Epithelial cell of prostate (primary cell): ENCODE measurements around the gene CGA.
A peak's percentile ranks its signal among the peaks of the same experiment; 100 is the strongest.
"Not testable (repeated sequence)": the region's sequence is repeated elsewhere in the genome, so short reads cannot be mapped to it uniquely, and the experiment has no call there.

Source experiments
- DNase-seq: peaks from one replicate; pipeline ENCODE4 v3.0.0-alpha.2; 2011; ENCODE audit warnings: low read depth, low spot score
- H3K27ac ChIP-seq: fragments of 450-650 bp; 2 replicates; pipeline ENCODE4 v1.5.1; 2017; ENCODE audit warnings: mild to moderate bottlenecking

The CGA gene

DNA sequence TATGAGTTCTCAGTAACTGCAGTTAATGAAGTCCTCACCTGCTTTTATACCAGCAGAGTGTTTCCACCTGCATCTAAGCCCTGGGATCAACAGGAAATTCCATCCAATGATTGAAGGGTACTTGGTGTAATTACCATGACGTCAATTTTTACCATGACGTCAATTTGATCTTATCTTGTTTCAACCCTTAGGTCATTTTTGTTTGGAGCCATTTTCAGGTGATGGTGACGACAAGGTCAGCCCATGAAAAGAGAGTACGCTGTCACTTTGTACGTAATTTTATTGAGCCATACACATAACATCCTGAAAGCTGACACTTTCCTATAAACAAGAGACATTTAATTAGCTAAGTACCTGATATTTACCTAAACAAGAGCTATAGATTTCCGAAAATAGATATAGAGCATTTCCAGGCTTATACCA is at the start of gene CGA:
Gene CGA (minus strand): TSS at position 20 of the 423 bp plus-strand sequence. CDS start 6,906 bp downstream, outside the sequence.
- no peak within 1 kb of the TSS for H3K27ac ChIP-seq
- DNase-seq: no peak

- H3K27ac ChIP-seq: not testable (repeated sequence)
Measured at GRCh38 chr6:87139927-87140326, 45.0 kb upstream of the CGA start.

GRCh38 chr6:87139236-87139635 is 44.3 kb upstream of the CGA start:
- H3K27ac ChIP-seq: no peak overlapping the region
- DNase-seq: no peak

More at GRCh38 chr6:87139927-87140326, 45.0 kb upstream of the CGA start:
- not testable (repeated sequence) for DNase-seq

DNA sequence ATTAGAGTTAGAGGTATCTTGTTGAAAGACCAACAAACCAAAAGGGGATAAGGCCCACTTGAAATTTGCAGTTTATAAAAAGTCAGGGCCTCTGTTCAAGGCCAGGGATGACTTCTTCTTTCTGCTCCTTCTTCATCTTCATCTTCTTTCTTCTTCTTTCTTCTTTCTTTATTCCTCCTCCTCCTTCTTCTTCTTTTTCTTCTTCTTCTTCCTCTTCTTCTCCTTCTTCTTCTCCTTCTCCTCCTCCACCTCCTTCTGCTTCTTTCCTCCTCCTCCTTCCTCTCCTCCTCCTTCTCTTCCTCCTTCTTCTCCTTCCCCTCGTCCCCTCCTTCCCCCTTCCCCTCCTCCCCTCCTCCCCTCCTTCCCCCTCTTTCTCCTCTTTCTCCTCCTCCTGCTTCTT is 42.1 kb upstream of the CGA start:
- no peak overlapping the region for H3K27ac ChIP-seq
- no peak for DNase-seq

DNA sequence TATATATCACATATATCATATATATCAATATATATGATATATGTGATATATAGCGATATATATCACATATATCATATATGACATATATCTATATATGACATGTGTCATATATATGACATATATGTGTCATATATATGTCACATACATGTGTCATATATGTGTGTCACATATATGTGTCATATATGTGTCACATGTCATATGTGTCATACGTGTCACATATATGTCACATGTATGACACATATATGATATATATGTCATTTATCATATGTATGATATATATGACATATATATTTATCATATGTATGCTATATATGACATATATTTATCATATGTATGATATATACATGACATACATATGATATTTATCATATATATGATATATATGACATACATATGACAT is 32.8 kb upstream of the CGA start:
- H3K27ac ChIP-seq: no peak overlapping the region
- DNase-seq: no peak

- DNase-seq: no peak
- H3K27ac ChIP-seq: no peak overlapping the region
Measured at GRCh38 chr6:87126501-87126900, 31.6 kb upstream of the CGA start.

- no peak for DNase-seq
- no peak overlapping the region for H3K27ac ChIP-seq
Measured at GRCh38 chr6:87124074-87124473, 29.2 kb upstream of the CGA start.

DNA sequence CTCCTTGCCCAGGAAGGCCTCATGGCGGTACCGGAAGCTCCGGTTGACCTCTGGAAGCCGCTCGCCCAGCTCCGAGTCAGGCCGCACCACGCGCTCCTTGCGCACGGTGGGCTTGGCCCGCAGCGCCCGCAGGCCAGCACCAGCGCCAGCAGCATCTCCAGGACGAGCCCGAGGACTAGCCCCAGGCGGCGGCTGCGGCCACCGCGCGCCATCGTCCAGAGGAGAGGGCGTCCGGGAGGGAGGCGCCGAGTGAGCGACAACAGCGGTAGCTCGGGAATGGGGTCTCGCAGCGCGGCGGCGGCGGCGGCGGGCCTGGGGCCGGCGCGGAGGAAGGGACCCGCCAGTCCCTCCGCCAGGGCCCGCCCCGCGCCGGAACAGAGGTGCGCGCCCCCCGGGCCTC is 27.6 kb upstream of the CGA start:
- no peak overlapping the region for H3K27ac ChIP-seq
- DNase-seq: no peak

- peak; percentile 61 for DNase-seq
- H3K27ac ChIP-seq: peak overlapping the region; percentile 78
Measured at GRCh38 chr6:87118054-87118453, 23.1 kb upstream of the CGA start.

DNA sequence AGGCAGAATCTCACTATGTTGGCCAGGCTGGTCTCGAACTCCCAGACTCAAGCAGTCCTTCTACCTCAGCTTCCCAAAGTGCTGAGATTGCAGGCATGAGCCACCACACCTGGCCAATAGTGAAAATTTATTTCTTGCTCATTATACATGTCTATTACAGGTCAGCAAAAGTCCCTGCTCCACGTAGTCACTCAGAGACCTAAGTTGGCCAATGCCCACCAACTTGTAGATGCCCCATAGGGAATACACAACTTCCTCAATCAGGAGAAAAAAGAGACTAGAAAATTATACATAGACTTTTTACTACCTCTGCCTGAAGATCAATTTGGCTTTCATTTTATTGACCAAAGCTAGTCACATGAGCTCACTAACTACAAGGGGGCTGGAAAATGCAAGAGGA is 22.0 kb upstream of the CGA start:
- DNase-seq: no peak
- H3K27ac ChIP-seq: no peak overlapping the region

DNA sequence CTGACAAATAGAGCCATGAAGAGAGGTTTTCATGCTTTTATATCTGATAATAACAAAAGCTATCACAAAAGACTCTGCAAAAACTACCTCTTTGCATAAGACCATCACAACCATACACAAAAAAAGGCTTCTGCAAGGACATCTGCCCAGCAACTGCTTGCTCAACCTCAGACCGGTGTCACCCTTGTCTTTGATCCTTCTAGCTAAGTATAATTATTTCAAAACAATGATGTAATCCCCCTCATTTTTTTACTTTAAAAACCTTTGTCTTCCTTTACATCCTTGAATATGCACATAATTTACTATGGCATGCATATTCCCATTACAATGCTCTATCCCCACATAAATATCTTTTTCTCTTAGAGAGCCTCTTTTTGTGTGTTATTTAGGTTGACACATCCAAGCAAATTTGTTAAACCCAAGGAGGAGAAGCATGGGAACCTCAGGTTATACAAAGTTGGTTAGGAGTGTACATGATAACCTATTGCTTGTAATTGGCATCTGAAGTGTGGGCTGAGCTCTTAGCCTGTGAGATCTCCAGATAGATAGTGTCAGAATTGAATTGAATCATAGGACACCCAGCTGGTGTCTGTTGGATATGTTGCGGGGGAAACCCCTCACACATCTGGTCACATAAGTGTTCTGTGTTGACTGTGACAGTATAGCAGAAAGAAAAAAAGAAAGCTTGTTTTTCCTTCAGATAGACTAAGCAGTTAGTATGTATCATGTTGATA is 20.7 kb upstream of the CGA start:
- no peak overlapping the region for H3K27ac ChIP-seq
- no peak for DNase-seq

- DNase-seq: no peak
- H3K27ac ChIP-seq: no peak overlapping the region
Measured at GRCh38 chr6:87110636-87111035, 15.7 kb upstream of the CGA start.

DNA sequence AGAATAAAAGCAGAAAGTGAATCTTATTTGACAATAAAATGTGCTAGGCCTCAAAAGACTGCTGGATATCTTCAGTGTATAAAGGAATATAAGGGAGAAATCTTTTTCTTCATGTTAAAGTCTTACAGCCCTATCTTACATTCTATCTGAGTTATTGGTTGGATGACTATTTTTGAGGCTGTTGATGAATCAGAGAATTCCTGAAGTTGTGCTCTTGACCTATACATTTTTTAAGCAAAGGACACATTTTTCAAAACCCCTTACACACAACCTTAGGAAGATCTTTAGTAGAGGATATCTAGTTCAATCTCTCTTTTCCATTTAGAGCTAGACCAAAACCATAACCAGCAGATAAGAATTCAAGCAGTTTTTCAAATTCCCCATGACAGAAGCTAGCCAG is 10.9 kb upstream of the CGA start:
- no peak overlapping the region for H3K27ac ChIP-seq
- DNase-seq: no peak

DNA sequence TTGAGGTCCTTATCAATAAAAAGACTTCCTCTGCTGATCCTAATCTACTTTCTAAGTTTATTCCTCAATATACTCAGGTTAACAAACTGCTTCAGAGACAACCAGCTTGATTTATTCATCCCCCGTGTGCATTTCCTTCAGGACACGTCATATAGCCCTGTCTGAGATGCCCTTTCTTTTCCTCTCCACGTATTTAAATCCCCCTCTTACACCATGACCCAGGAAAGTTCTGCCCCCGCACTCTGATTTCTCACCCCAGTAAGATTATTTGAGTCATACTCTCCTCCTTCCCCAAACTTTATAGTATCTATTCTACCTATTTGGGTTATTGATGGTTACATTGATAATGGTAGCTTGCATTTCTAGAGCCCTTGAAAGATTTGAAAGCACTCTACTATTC is 9.8 kb upstream of the CGA start:
- DNase-seq: no peak
- no peak overlapping the region for H3K27ac ChIP-seq

DNA sequence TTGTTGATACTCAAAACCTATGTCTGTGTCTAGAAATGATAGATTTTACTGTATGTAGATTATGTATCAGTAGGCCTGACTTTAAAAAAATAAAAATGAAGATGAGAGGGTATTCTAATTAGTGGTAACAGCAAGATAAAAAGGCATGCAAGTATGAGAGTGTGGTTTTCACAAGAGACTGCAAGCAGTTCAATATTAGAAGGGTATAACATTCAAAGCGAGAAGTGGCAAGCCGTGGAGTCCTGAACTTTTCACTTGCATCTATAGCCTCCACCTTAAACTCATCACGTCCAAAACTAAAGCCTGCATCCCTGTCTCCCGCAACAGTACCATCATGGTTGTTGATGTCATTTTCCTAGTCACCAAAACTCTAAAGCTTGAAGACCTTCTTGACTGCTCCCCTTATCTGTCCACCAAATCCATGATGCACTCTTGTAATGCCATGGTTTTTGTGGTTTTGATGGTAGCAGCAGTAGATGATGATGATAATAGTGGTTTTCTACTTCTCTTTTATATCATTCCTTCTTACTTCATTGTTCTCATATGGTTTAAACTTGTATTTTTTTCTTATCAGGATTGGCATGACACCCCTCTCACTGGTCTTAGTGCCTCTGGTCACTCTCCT is 9.2 kb upstream of the CGA start:
- no peak overlapping the region for H3K27ac ChIP-seq
- DNase-seq: no peak

GRCh38 chr6:87102151-87102621 is 7.3 kb upstream of the CGA start:
- H3K27ac ChIP-seq: no peak overlapping the region
- DNase-seq: no peak

DNA sequence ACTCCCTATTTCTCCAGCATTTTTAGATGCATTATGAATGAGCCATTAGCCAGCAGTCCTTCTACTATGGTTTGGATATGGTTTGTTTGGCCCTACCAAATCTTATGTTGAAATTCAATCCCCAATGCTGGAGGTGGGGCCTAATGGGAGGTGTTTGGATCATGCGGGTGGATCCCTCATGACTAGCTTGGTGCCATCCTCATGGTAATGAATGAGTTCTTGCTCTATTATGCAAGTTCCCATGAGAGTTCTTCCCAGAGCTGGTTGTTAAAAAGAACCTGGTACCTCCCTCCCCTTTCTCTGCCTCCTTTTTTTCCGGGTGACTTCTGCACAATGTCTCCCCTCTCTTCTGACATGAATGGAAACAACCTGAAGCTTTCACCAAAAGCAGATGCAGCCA is 6.2 kb upstream of the CGA start:
- no peak overlapping the region for H3K27ac ChIP-seq
- DNase-seq: no peak

- no peak for DNase-seq
- no peak overlapping the region for H3K27ac ChIP-seq
Measured at GRCh38 chr6:87100216-87100615, 5.3 kb upstream of the CGA start.

GRCh38 chr6:87099472-87099871 is 4.6 kb upstream of the CGA start:
- no peak for DNase-seq
- H3K27ac ChIP-seq: no peak overlapping the region

GRCh38 chr6:87094576-87094975 is 330 bp downstream of the CGA start:
- H3K27ac ChIP-seq: no peak overlapping the region
- DNase-seq: no peak

GRCh38 chr6:87093651-87094050 is 1.3 kb downstream of the CGA start:
- DNase-seq: no peak
- no peak overlapping the region for H3K27ac ChIP-seq

GRCh38 chr6:87093199-87093598 is 1.7 kb downstream of the CGA start:
- no peak for DNase-seq
- no peak overlapping the region for H3K27ac ChIP-seq
